ENCODE measurements around the gene BMP6.

BMP6 gene

DNA sequence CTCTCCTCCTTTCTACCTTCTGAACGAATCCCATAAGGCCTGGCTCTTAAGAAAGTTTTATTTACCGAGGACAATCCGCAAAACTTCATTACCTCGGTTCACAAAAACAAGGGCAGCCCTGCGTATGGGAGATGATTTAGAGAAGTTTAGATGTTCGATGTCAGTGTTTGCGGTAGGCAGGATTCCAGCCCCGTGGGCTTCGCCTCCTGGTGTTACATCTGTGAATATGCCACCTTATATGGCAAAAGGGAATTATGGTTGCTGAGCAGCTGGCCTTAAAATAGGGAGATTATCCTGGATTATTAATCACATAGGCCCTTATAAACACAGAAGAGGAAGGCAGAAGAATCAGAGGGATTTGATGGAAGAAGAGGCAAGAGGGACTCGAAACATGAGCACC lies 21.1 kb downstream of the BMP6 start:
- no peaks in the 10 kb centered on the region for H3K36me3 ChIP-seq (ENCODE audit: control insufficient read depth, insufficient read depth, low read length)
- H3K27me3 ChIP-seq (ENCODE audit: control insufficient read depth, insufficient read depth, low read length): no peaks in the 10 kb centered on the region
- no peaks in the 10 kb centered on the region for H3K4me1 ChIP-seq (ENCODE audit: control insufficient read depth, insufficient read depth, low read length)
- H3K27ac ChIP-seq (ENCODE audit: low read length): no peak overlapping the region
- no CpG with 5 or more reads among the region's 10 CpGs for WGBS (ENCODE audit: insufficient coverage, insufficient read length)
- H3K4me3 ChIP-seq (ENCODE audit: low read length): no peak overlapping the region
- no peaks in the 10 kb centered on the region for H3K9me3 ChIP-seq (ENCODE audit: control insufficient read depth, insufficient read depth, low read length)
- DNase-seq (ENCODE audit: low read depth, low spot score): no peak

DNA sequence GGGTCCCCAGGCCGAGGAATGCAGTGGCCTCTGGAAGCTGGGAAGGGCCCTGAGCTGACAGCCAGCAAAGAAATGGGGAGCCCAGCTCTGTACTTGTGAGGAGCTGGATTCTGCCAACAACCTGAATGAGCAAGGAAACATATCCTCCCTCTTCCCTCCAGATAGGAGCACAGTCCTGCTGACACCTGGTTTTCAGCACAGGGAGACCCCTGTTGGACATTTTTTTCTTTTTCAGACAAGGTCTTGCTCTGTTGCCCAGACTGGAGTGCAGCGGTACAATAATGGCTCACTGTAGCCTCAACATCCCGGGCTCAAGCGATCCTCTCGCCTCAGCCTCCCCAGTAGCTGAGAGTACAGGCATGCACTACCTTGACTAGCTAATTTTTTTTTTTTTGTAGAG lies 21.5 kb downstream of the BMP6 start:
- Histone ChIP-seq H3K4me1 (ENCODE audit: control insufficient read depth, insufficient read depth, low read length) (no peaks in the 10 kb centered on the region), H3K27me3 (ENCODE audit: control insufficient read depth, insufficient read depth, low read length) (no peaks in the 10 kb centered on the region), H3K27ac (ENCODE audit: low read length) (no peak overlapping the region), H3K4me3 (ENCODE audit: low read length) (no peak overlapping the region), H3K9me3 (ENCODE audit: control insufficient read depth, insufficient read depth, low read length) (no peaks in the 10 kb centered on the region), H3K36me3 (ENCODE audit: control insufficient read depth, insufficient read depth, low read length) (no peaks in the 10 kb centered on the region)
- no CpG with 5 or more reads among the region's 5 CpGs for WGBS (ENCODE audit: insufficient coverage, insufficient read length)
- no peak for DNase-seq (ENCODE audit: low read depth, low spot score)

DNA sequence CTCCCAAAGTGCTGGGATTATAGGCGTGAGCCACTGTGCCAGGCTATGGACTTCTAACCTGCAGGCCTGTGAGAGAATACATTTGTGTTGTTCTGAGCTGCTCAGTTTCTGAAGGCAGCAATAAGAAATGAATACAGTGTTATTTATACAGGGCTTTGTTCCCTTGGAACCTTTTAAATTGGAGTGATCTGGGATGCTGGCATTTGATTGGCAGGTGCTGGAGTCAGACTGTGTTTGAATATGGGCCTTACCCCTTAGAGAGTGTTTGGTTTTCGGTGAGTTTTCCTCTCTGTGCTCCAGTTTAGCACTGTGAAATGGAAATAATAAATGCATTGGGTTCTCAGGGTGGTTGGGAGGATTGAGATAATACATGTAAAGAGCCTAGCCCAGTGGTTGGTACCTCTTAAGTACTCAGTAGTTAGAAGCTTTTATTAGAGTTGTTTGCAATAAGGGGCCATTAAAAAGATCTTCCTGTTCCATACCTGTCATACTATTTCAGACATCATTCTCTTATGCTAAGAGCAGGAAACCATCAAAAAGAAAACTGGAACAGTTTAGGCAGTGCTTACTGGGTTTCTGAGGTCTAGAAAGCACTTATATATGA lies 22.1 kb downstream of the BMP6 start:
- no CpG with 5 or more reads among the region's 2 CpGs for WGBS (ENCODE audit: insufficient coverage, insufficient read length)

DNA sequence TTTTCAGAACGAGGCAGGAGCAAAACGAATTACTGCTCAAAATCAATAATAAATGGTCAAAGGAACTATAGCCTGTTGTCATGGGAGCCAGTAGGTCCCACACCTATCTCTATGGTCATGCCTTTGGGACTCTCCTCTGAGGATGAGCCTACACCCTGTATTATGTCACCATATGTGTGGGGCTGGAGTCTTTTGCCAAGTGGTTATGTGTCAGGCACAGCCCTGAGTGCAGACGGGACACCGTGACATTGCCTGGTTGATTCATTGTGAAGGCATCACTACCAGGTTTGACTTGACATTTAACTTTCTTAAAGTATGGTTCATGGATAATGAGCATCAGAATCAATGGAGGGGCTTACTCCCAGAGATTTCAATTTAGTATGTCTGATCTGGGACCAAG lies 23.6 kb downstream of the BMP6 start:
- H3K36me3 ChIP-seq (ENCODE audit: control insufficient read depth, insufficient read depth, low read length): no peaks in the 10 kb centered on the region
- H3K27ac ChIP-seq (ENCODE audit: low read length): no peak overlapping the region
- no peaks in the 10 kb centered on the region for H3K4me1 ChIP-seq (ENCODE audit: control insufficient read depth, insufficient read depth, low read length)
- no peaks in the 10 kb centered on the region for H3K27me3 ChIP-seq (ENCODE audit: control insufficient read depth, insufficient read depth, low read length)
- WGBS (ENCODE audit: insufficient coverage, insufficient read length): no CpG with 5 or more reads among the region's 4 CpGs
- no peak overlapping the region for H3K4me3 ChIP-seq (ENCODE audit: low read length)
- DNase-seq (ENCODE audit: low read depth, low spot score): no peak
- no peaks in the 10 kb centered on the region for H3K9me3 ChIP-seq (ENCODE audit: control insufficient read depth, insufficient read depth, low read length)

More for the DNA sequence above, 22.1 kb downstream of the BMP6 start:
- H3K4me1 ChIP-seq (ENCODE audit: control insufficient read depth, insufficient read depth, low read length): no peaks in the 10 kb centered on the region
- H3K9me3 ChIP-seq (ENCODE audit: control insufficient read depth, insufficient read depth, low read length): no peaks in the 10 kb centered on the region
- H3K36me3 ChIP-seq (ENCODE audit: control insufficient read depth, insufficient read depth, low read length): no peaks in the 10 kb centered on the region
- H3K27ac ChIP-seq (ENCODE audit: low read length): no peak overlapping the region
- no peak for DNase-seq (ENCODE audit: low read depth, low spot score)
- H3K4me3 ChIP-seq (ENCODE audit: low read length): no peak overlapping the region
- H3K27me3 ChIP-seq (ENCODE audit: control insufficient read depth, insufficient read depth, low read length): no peaks in the 10 kb centered on the region

DNA sequence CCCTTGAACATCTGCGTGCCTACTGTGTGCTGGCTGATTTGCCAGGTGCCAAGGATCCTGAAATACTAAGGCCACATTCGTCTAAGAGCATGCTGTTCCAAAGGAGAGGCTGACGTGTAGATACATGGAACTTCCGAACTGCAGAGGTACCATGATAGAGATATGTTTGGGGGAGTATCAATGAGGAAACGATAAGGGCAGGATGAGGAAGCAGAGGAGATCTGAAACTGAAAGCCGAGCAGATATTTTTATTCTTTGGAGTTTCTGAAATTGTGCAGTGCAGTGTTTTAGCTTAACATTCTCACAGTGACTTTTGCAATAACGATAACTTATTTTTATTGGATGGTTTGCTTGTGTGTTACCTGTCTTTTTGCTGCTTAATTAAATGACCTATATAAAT lies 24.3 kb downstream of the BMP6 start:
- Histone ChIP-seq H3K9me3 (ENCODE audit: control insufficient read depth, insufficient read depth, low read length) (no peaks in the 10 kb centered on the region), H3K4me3 (ENCODE audit: low read length) (no peak overlapping the region), H3K4me1 (ENCODE audit: control insufficient read depth, insufficient read depth, low read length) (no peaks in the 10 kb centered on the region), H3K27ac (ENCODE audit: low read length) (no peak overlapping the region), H3K27me3 (ENCODE audit: control insufficient read depth, insufficient read depth, low read length) (no peaks in the 10 kb centered on the region), H3K36me3 (ENCODE audit: control insufficient read depth, insufficient read depth, low read length) (no peaks in the 10 kb centered on the region)
- no peak for DNase-seq (ENCODE audit: low read depth, low spot score)
- no CpG with 5 or more reads among the region's 7 CpGs for WGBS (ENCODE audit: insufficient coverage, insufficient read length)

DNA sequence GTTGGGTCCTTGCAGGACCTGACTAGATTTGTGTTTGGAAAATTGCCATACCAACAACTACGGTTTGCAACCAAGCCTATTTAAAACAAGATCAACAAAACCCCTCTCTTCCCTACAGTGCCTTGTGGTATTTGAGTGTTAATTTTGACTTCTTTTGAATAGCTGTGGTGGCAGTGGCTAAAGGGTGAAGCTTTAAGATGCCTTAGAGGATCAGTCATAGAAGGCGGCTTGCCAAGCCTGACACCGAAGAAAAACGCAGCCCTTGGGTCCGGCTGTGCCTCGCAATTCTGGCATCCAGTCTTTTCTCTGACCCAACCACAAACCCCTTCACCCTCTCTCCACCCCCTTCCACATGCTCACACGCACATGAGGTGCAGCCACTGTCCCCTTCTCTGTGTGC lies 32.6 kb downstream of the BMP6 start:
- no peak overlapping the region for H3K27ac ChIP-seq (ENCODE audit: low read length)
- no CpG with 5 or more reads among the region's 7 CpGs for WGBS (ENCODE audit: insufficient coverage, insufficient read length)
- no peaks in the 10 kb centered on the region for H3K9me3 ChIP-seq (ENCODE audit: control insufficient read depth, insufficient read depth, low read length)
- no peaks in the 10 kb centered on the region for H3K27me3 ChIP-seq (ENCODE audit: control insufficient read depth, insufficient read depth, low read length)
- H3K36me3 ChIP-seq (ENCODE audit: control insufficient read depth, insufficient read depth, low read length): no peaks in the 10 kb centered on the region
- H3K4me1 ChIP-seq (ENCODE audit: control insufficient read depth, insufficient read depth, low read length): 0 out of 2 replicates have a peak, but pooled peaks cover 1% of the 10 kb centered on the region
- H3K4me3 ChIP-seq (ENCODE audit: low read length): no peak overlapping the region
- no peak for DNase-seq (ENCODE audit: low read depth, low spot score)

DNA sequence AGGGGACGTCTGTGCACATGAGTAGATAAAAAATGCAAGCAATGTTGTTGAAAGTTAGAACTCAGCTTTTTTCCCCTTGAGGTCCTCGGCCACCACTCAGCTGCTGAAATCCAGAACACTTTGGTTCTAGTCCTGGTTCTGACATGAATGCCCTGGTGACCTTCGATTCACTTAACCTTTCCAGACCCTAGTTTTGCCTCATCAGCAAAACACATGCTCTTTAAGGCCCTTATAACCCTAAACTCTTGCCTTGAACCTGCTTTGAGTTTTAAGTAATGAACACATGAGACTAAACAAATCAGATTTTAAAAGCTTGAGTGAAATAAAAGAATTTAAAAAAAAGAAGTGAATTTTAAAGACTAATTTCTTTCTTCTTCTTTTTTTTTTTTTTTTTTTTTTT lies 33.4 kb downstream of the BMP6 start:
- H3K27ac ChIP-seq (ENCODE audit: low read length): no peak overlapping the region

DNA sequence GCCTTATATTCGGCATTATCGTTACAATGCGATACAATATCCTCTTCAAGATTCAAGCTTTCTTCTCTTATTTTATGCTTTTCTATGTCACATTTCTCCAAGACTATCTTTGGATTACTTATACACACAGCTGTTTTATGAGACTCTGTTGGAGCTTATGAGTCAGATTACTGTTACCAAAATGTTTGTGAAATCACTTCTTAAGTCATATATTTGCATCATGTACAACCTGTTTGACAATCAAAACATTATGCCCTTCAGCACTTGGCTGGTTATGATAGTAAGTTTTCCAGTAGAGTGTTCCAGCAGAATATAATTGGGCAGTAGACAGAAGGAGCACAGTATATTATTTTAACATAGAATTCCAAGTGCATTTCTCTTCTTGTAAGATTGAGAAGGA lies 35.2 kb downstream of the BMP6 start:
- no CpG with 5 or more reads among the region's 3 CpGs for WGBS (ENCODE audit: insufficient coverage, insufficient read length)
- DNase-seq (ENCODE audit: low read depth, low spot score): no peak

More for the DNA sequence above, 33.4 kb downstream of the BMP6 start:
- Histone ChIP-seq H3K4me3 (ENCODE audit: low read length) (no peak overlapping the region), H3K4me1 (ENCODE audit: control insufficient read depth, insufficient read depth, low read length) (0 out of 2 replicates have a peak, but pooled peaks cover 1% of the 10 kb centered on the region), H3K27me3 (ENCODE audit: control insufficient read depth, insufficient read depth, low read length) (no peaks in the 10 kb centered on the region), H3K9me3 (ENCODE audit: control insufficient read depth, insufficient read depth, low read length) (no peaks in the 10 kb centered on the region), H3K36me3 (ENCODE audit: control insufficient read depth, insufficient read depth, low read length) (no peaks in the 10 kb centered on the region)
- no CpG with 5 or more reads among the region's 3 CpGs for WGBS (ENCODE audit: insufficient coverage, insufficient read length)
- no peak for DNase-seq (ENCODE audit: low read depth, low spot score)

DNA sequence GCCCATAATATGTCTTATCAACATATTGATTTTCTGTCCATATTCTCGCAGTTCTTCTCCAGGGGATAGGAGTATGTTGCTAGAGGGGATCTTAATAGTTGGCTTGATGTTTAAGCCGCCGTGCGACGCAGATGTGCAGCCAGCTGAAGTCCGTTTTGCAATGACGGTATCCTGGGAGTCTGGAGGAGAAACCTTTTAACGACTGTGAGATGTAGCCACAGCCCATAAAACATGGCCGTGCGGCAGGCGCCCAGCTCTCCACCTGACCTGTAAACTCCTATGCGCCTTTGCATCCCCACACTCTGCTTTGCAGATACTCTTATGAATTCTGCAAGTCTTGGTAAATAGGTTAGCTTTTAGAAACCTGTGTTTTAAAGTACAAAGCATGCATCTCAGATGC lies 36.9 kb downstream of the BMP6 start:
- no CpG with 5 or more reads among the region's 12 CpGs for WGBS (ENCODE audit: insufficient coverage, insufficient read length)
- Histone ChIP-seq H3K9me3 (ENCODE audit: control insufficient read depth, insufficient read depth, low read length) (no peaks in the 10 kb centered on the region), H3K4me3 (ENCODE audit: low read length) (no peak overlapping the region), H3K36me3 (ENCODE audit: control insufficient read depth, insufficient read depth, low read length) (no peaks in the 10 kb centered on the region), H3K27me3 (ENCODE audit: control insufficient read depth, insufficient read depth, low read length) (no peaks in the 10 kb centered on the region), H3K4me1 (ENCODE audit: control insufficient read depth, insufficient read depth, low read length) (peaks cover 2% of the 10 kb centered on the region; the same call in 1 of the 2 replicates), H3K27ac (ENCODE audit: low read length) (no peak overlapping the region)
- DNase-seq (ENCODE audit: low read depth, low spot score): no peak

More for the DNA sequence above, 35.2 kb downstream of the BMP6 start:
- Histone ChIP-seq H3K27me3 (ENCODE audit: control insufficient read depth, insufficient read depth, low read length) (no peaks in the 10 kb centered on the region), H3K9me3 (ENCODE audit: control insufficient read depth, insufficient read depth, low read length) (no peaks in the 10 kb centered on the region), H3K4me3 (ENCODE audit: low read length) (no peak overlapping the region), H3K36me3 (ENCODE audit: control insufficient read depth, insufficient read depth, low read length) (no peaks in the 10 kb centered on the region), H3K4me1 (ENCODE audit: control insufficient read depth, insufficient read depth, low read length) (0 out of 2 replicates have a peak, but pooled peaks cover 1% of the 10 kb centered on the region), H3K27ac (ENCODE audit: low read length) (no peak overlapping the region)

DNA sequence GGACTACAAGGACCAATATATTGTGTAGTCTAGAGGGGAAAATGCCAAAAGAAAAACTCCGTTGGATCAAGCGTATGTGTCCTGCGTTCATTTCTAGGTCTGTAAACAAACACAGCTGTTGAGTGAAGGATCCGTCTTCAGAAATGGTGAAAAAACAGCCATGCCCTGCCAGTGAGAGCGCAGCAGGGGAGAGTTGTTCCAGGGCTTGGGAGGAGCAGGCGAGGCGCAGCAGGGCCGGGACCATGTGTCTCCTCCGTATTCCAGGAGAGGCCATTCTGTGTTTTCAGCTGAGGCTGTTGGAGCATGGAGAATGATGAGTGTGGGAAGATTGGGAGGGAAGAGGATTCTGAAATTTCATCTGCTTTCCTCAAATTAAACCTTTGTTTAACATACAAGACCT lies 38.0 kb downstream of the BMP6 start:
- DNase-seq (ENCODE audit: low read depth, low spot score): no peak
- Histone ChIP-seq H3K27me3 (ENCODE audit: control insufficient read depth, insufficient read depth, low read length) (no peaks in the 10 kb centered on the region), H3K36me3 (ENCODE audit: control insufficient read depth, insufficient read depth, low read length) (no peaks in the 10 kb centered on the region), H3K27ac (ENCODE audit: low read length) (no peak overlapping the region), H3K4me3 (ENCODE audit: low read length) (no peak overlapping the region), H3K4me1 (ENCODE audit: control insufficient read depth, insufficient read depth, low read length) (peaks cover 5% of the 10 kb centered on the region; the same call in 1 of the 2 replicates), H3K9me3 (ENCODE audit: control insufficient read depth, insufficient read depth, low read length) (no peaks in the 10 kb centered on the region)
- WGBS (ENCODE audit: insufficient coverage, insufficient read length): no CpG with 5 or more reads among the region's 9 CpGs
